GM12878 (cell line): ENCODE results near the gene ATP10D. TPM values are rescaled to one million over a fixed set of nuclear protein-coding genes. Genes with fewer than 3 reads are reported as not detected.
A peak's percentile ranks its signal among the peaks of the same experiment; 100 is the strongest.

Experiments
- ATAC-seq: fragments of 200-7000 bp; cut with Tn5 transposase; 3 replicates; pipeline ENCODE4 v1.9.1; 2020; ENCODE audit warnings: mild to moderate bottlenecking, moderate library complexity
- BruUV-seq: library from RNA; stranded (reverse); fragments of 400-500 nt; replicated peaks from 2 replicates; lab custom pipeline; 2021; lab: Mats Ljungman, UMichigan
- CTCF ChIA-PET: fragments of 300-600 bp; sonication (Branson Sonifier 250); formaldehyde crosslinking; extraction: SDS; loops from one replicate; lab custom pipeline; 2021; ENCODE audit warnings: inconsistent platforms; lab: Yijun Ruan, JAX
- POLR2A ChIA-PET: fragments of 350-600 bp; formaldehyde crosslinking; extraction: SDS; loops from one replicate; lab custom pipeline; 2021; ENCODE audit warnings: inconsistent platforms; lab: Charles Lee
- RAD21 ChIA-PET: fragments of 300-600 bp; sonication (Branson Sonifier 250); formaldehyde crosslinking; loops from one replicate; lab custom pipeline; 2023; ENCODE audit warnings: antibody characterized with exemption; ENCODE audit not compliant: unreplicated experiment; lab: Charles Lee
- SMC1A ChIA-PET: fragments of 300-600 bp; sonication (Branson Sonifier 250); formaldehyde crosslinking; loops from one replicate; lab custom pipeline; 2023; ENCODE audit not compliant: unreplicated experiment, uncharacterized antibody; lab: Charles Lee
- DNase-seq: peaks from one replicate; pipeline ENCODE4 v3.0.0-alpha.2; 2011; ENCODE audit warnings: low read depth, low spot score
- FAIRE-seq: peaks from 3 replicates; lab custom pipeline; 2011; peaks lifted over from hg19 to GRCh38; lab: Jason Lieb, UNC
- H2AFZ ChIP-seq: 2 replicates; pipeline ENCODE4 v1.6.0; 2011; ENCODE audit warnings: low read depth, low read length, control low read depth; ENCODE audit not compliant: control insufficient read depth
- H3K27ac ChIP-seq: 2 replicates; pipeline ENCODE4 v1.5.1; 2011; ENCODE audit warnings: control low read depth; ENCODE audit not compliant: control insufficient read depth, insufficient read depth
- H3K27me3 ChIP-seq, 2 experiments: replicated peaks in 1 of 2; 2 replicates each; pipeline versions ENCODE4 v1.6.0 to v1.6.1; 2011; ENCODE audit warnings: low read length in 1 of 2; ENCODE audit not compliant: control insufficient read depth in 2 of 2, insufficient read depth in 2 of 2
- H3K36me3 ChIP-seq, 2 experiments: 2 replicates each; pipeline ENCODE4 v1.5.1; 2011; ENCODE audit warnings: low read length in 1 of 2; ENCODE audit not compliant: control insufficient read depth in 2 of 2, insufficient read depth in 2 of 2
- H3K4me1 ChIP-seq: 2 replicates; pipeline ENCODE4 v1.6.1; 2011; ENCODE audit warnings: mild to moderate bottlenecking, low read length, moderate library complexity, mixed read lengths; ENCODE audit not compliant: control insufficient read depth, insufficient read depth
- H3K4me2 ChIP-seq: 2 replicates; pipeline ENCODE4 v1.6.0; 2011; ENCODE audit warnings: control low read depth; ENCODE audit not compliant: control insufficient read depth, insufficient read depth
- H3K4me3 ChIP-seq: fragments of 200-600 bp; sonication (generic); 2 replicates; pipeline ENCODE4 v1.5.1; 2016
- H3K79me2 ChIP-seq: 2 replicates; pipeline ENCODE4 v1.6.0; 2011; ENCODE audit warnings: low read length; ENCODE audit not compliant: control insufficient read depth, insufficient read depth
- H3K9ac ChIP-seq: 2 replicates; pipeline ENCODE4 v1.8.0; 2011; ENCODE audit warnings: low read length, control low read depth, mixed read lengths; ENCODE audit not compliant: control insufficient read depth, insufficient read depth
- H3K9me3 ChIP-seq: replicated peaks from 3 replicates; pipeline ENCODE4 v1.5.1; 2011; ENCODE audit warnings: mild to moderate bottlenecking, low read length; ENCODE audit not compliant: control insufficient read depth, insufficient read depth
- H4K20me1 ChIP-seq: 2 replicates; pipeline ENCODE4 v1.6.0; 2011; ENCODE audit not compliant: control insufficient read depth, insufficient read depth
- ASH2L ChIP-seq: fragments of 300-600, 200-600 bp; sonication (generic); IDR thresholded peaks from 2 replicates; pipeline ENCODE4 v1.6.1; 2017; ENCODE audit warnings: low read depth, mild to moderate bottlenecking, borderline replicate concordance
- ATF3 ChIP-seq: IDR thresholded peaks from 2 replicates; pipeline ENCODE4 v1.6.1; 2011; ENCODE audit warnings: low read depth, mild to moderate bottlenecking, low read length, moderate library complexity, borderline replicate concordance; ENCODE audit errors: extremely low read depth
- CBX5 ChIP-seq: sonication (generic); IDR thresholded peaks from 2 replicates; pipeline ENCODE4 v1.6.1; 2016; ENCODE audit warnings: low read depth, moderate library complexity, mild to moderate bottlenecking, inconsistent platforms
- CREM ChIP-seq: IDR thresholded peaks from 2 replicates; pipeline ENCODE4 v1.6.1; 2014; ENCODE audit warnings: antibody characterized with exemption, low read depth
- CTCF ChIP-seq, 3 experiments: IDR thresholded peaks in 2 of 3; conservative IDR thresholded peaks in 1 of 3; 2 replicates each; pipeline ENCODE4 v1.5.1; 2011; ENCODE audit warnings: low read depth in 3 of 3, low read length in 3 of 3, mild to moderate bottlenecking in 3 of 3, control low read depth in 2 of 3, moderate library complexity in 2 of 3, inconsistent platforms in 1 of 3, mixed read lengths in 1 of 3; ENCODE audit not compliant: control insufficient read depth in 2 of 3, insufficient read depth in 1 of 3; ENCODE audit errors: extremely low read depth in 1 of 3
- ESRRA ChIP-seq: IDR thresholded peaks from 2 replicates; pipeline ENCODE4 v1.6.1; 2012; ENCODE audit warnings: mild to moderate bottlenecking, low read length, improper control_type of control experiment
- NRF1 ChIP-seq: conservative IDR thresholded peaks from 2 replicates; pipeline ENCODE4 v1.6.1; 2011; ENCODE audit warnings: mild to moderate bottlenecking, low read depth, low read length, improper control_type of control experiment
- PAX8 ChIP-seq: fragments of 450-650 bp; IDR thresholded peaks from 2 replicates; pipeline ENCODE4 v1.6.1; 2017; ENCODE audit warnings: mild to moderate bottlenecking, moderate library complexity
- PBX3 ChIP-seq: IDR thresholded peaks from 2 replicates; pipeline ENCODE4 v1.6.1; 2011; ENCODE audit warnings: mild to moderate bottlenecking, low read depth, low read length, moderate library complexity; ENCODE audit not compliant: insufficient replicate concordance
- RFX5 ChIP-seq: IDR thresholded peaks from 2 replicates; pipeline ENCODE4 v1.6.1; 2011; ENCODE audit warnings: low read depth, low read length, improper control_type of control experiment
- SUZ12 ChIP-seq: fragments of 200-600 bp; sonication (generic); IDR thresholded peaks from one replicate; pipeline ENCODE4 v1.6.1; 2018; ENCODE audit warnings: antibody characterized with exemption, mild to moderate bottlenecking; ENCODE audit not compliant: unreplicated experiment
- TAF1 ChIP-seq: IDR thresholded peaks from 2 replicates; pipeline ENCODE4 v1.6.1; 2011; ENCODE audit warnings: mild to moderate bottlenecking, low read depth, low read length, borderline replicate concordance
- TCF12 ChIP-seq: IDR thresholded peaks from 2 replicates; pipeline ENCODE4 v1.6.1; 2011; ENCODE audit warnings: low read depth, mild to moderate bottlenecking, low read length
- ZNF687 ChIP-seq: fragments of 450-650 bp; IDR thresholded peaks from 2 replicates; pipeline ENCODE4 v1.6.1; 2017; ENCODE audit warnings: mild to moderate bottlenecking, moderate library complexity
- WGBS: methylation state at CpG from one replicate; pipeline ENCODE4 v1.1.6; 2016; ENCODE audit warnings: low lambda C conversion rate; ENCODE audit not compliant: insufficient replicate concordance, insufficient coverage; ENCODE audit errors: missing lambda C conversion rate; 5-methylcytosine and 5-hydroxymethylcytosine counted together
- in situ Hi-C: fragments of 300-500 bp; cut with MboI; formaldehyde crosslinking; loops from 9 replicates; pipeline ENCODE4 v1.14.3; 2018; ENCODE audit warnings: mixed read lengths
- intact Hi-C: fragments of 100-400 bp; cut with micrococcal nuclease; formaldehyde crosslinking; loops from one replicate; pipeline ENCODE4 v1.14.2; 2022; ENCODE audit not compliant: unreplicated experiment
- polyA plus RNA-seq, 11 experiments: library from polyadenylated mRNA; depleted of rRNA in 4 of 11; unstranded in 6 of 11; stranded (reverse) in 5 of 11; fragments of >200 nt; fragmentation: Nextera tagmentation in 4 of 11; fragmentation: Illumina TruSeq in 1 of 11; extraction: Ambion mirVana in 4 of 11; extraction: Trizol in 1 of 11; gene quantifications; 1 replicate in 1 of 11; 2 replicates in 10 of 11; pipeline versions ENCODE4 v1.2.1 to v1.2.3, GENCODE V29; 2011 to 2016; ENCODE audit warnings: inconsistent platforms in 2 of 11, missing spikeins in 2 of 11, low read depth in 1 of 11
- total RNA-seq, 4 experiments: library from RNA; depleted of rRNA in 3 of 4; stranded (reverse); fragments of >200 nt in 3 of 4; fragmentation: Illumina TruSeq in 1 of 4; extraction: Trizol in 1 of 4; gene quantifications; 2 replicates each; pipeline versions ENCODE4 v1.2.1 to v1.2.3, GENCODE V29; 2013 to 2021

Gene ATP10D
- total and polyA plus RNA-seq, 10 of the 15 experiments (the other 5 are each of a cell fraction or from before 2014, with no cell fraction given): 10.2 to 50.3 (median 19.1) TPM

- CTCF ChIA-PET: interaction anchor here (0.8 to 4.0 kb wide), 9 partner anchors 8 to 409 kb away, joined by 3 to 23 read pairs (median 4); partner anchors contain the start of gene ATP10D
- no peak for TF ChIP-seq SUZ12
- TF ChIP-seq ZNF687: no peak
- TF ChIP-seq ESRRA: no peak
- TF ChIP-seq CTCF (IDR thresholded peaks at IDR 0.05 in 2 of 3, conservative IDR thresholded peaks at IDR 0.05 in 1 of 3; ENCODE audit: control insufficient read depth in 2 of 3, extremely low read depth in 1 of 3, insufficient read depth in 1 of 3, low read depth in 3 of 3, low read length in 3 of 3): no peak
- no peak for TF ChIP-seq RFX5
- no peak for TF ChIP-seq PBX3
- peak; percentile 86; the same call in 1 of the 2 replicates for TF ChIP-seq CBX5
- no peak for TF ChIP-seq ASH2L
- TF ChIP-seq CREM: peak; percentile 57; the same call in 1 of the 2 replicates
- no peak for TF ChIP-seq TAF1
- no peak for TF ChIP-seq NRF1
- peak; percentile 80 for TF ChIP-seq TCF12
- TF ChIP-seq PAX8: no peak
- no peak for TF ChIP-seq ATF3
Observed at GRCh38 chr4:47531241-47531953, 46.3 kb downstream of the ATP10D start.

More at GRCh38 chr4:47531241-47531953, 46.3 kb downstream of the ATP10D start:
- Histone ChIP-seq H3K4me2 (peak overlapping the region; percentile 24), H3K9ac (no peak overlapping the region; the same call in 1 of the 2 replicates), H3K27me3 (no peaks in the 10 kb centered on the region), H3K79me2 (no peaks in the 10 kb centered on the region; the same call in 1 of the 2 replicates), H3K9me3 (peaks cover 9% of the 10 kb centered on the region), H2AFZ (no peak overlapping the region; the same call in 1 of the 2 replicates), H4K20me1 (no peaks in the 10 kb centered on the region), H3K27ac (peak overlapping the region; percentile 43), H3K4me3 (no peak overlapping the region), H3K4me1 (peaks cover 13% of the 10 kb centered on the region), H3K36me3 (peaks cover 2 to 27% of the 10 kb centered on the region in 2 experiments)
- no TSS peak for BruUV-seq
- FAIRE-seq (peak; percentile 88), DNase-seq (peak; percentile 86), ATAC-seq (peak; percentile 95)
- in situ Hi-C loops (no loop called here), intact Hi-C loops (loop anchor here (1.0 to 2.0 kb wide), 3 partner anchors 12 to 38 kb away; no protein-coding TSS in a partner anchor)
- ChIA-PET POLR2A (interaction anchor here (1.1 to 1.8 kb wide), 7 partner anchors 12 to 521 kb away, joined by 3 to 7 read pairs (median 4); no protein-coding TSS in a partner anchor), SMC1A (interaction anchor here (0.6 to 5.2 kb wide), 11 partner anchors 11 to 308 kb away, joined by 3 to 72 read pairs (median 14); partner anchors contain the start of genes ATP10D and COMMD8), RAD21 (interaction anchor here (0.7 to 4.0 kb wide), 10 partner anchors 11 to 68 kb away, joined by 3 to 25 read pairs (median 6); partner anchors contain the start of genes ATP10D and COMMD8)
- WGBS: 9% methylated on average over 2 of the region's 2 CpGs
